SK-N-SH treated with all-trans-retinoic acid at 6 μM for 48 hours (cell line): ENCODE results near the gene FAM117A.

ENCODE experiments used
- ARNTL ChIP-seq: fragments of 450-650 bp; formaldehyde crosslinking; IDR thresholded peaks from 2 replicates; pipeline ENCODE4 v1.5.0; 2020; ENCODE audit warnings: low read depth, mild to moderate bottlenecking, moderate library complexity, borderline replicate concordance
- OSR1 ChIP-seq: fragments of 250-450 bp; sonication (Bioruptor Pico); IDR thresholded peaks from 2 replicates; pipeline ENCODE4 v1.8.0; 2022; ENCODE audit warnings: moderate library complexity, mild to moderate bottlenecking, inconsistent platforms
- PATZ1 ChIP-seq: fragments of 250-450 bp; sonication (Bioruptor Pico); IDR thresholded peaks from 2 replicates; pipeline ENCODE4 v1.8.0; 2020; ENCODE audit warnings: mild to moderate bottlenecking, moderate library complexity, borderline replicate concordance
- RARB ChIP-seq: fragments of 250-450 bp; sonication (Bioruptor Pico); IDR thresholded peaks from 2 replicates; pipeline ENCODE4 v1.8.0; 2021; ENCODE audit warnings: mild to moderate bottlenecking, moderate library complexity
- SNAI2 ChIP-seq: fragments of 250-450 bp; sonication (Bioruptor Pico); IDR thresholded peaks from 2 replicates; pipeline ENCODE4 v1.5.0; 2020; ENCODE audit warnings: mild to moderate bottlenecking, moderate library complexity
- TSHZ2 ChIP-seq: fragments of 250-450 bp; sonication (Bioruptor Pico); IDR thresholded peaks from 2 replicates; pipeline ENCODE4 v1.5.0; 2020; ENCODE audit warnings: mild to moderate bottlenecking, moderate library complexity
- ZFP3 ChIP-seq: fragments of 250-450 bp; sonication (Bioruptor Pico); IDR thresholded peaks from 2 replicates; pipeline ENCODE4 v1.5.0; 2020; ENCODE audit warnings: mild to moderate bottlenecking, moderate library complexity
- ZFP30 ChIP-seq: fragments of 450-650 bp; formaldehyde crosslinking; IDR thresholded peaks from 2 replicates; pipeline ENCODE4 v1.5.0; 2022; ENCODE audit warnings: mild to moderate bottlenecking, moderate library complexity
- ZNF8 ChIP-seq: fragments of 450-650 bp; formaldehyde crosslinking; IDR thresholded peaks from 2 replicates; pipeline ENCODE4 v1.5.0; 2020; ENCODE audit warnings: mild to moderate bottlenecking, moderate library complexity

GRCh38 chr17:49691677-49692191 lies 72.2 kb downstream of the FAM117A start:
- TF ChIP-seq ZNF8 (no peak), ZFP30 (CRISPR knock-in tag) (no peak), ARNTL (no peak), TSHZ2 (CRISPR knock-in tag) (no peak), RARB (no peak), PATZ1 (CRISPR knock-in tag) (no peak), ZFP3 (CRISPR knock-in tag) (no peak), SNAI2 (CRISPR knock-in tag) (no peak), OSR1 (CRISPR knock-in tag) (no peak)
